Measurements from ENCODE around the gene ESAM.

GRCh38 chr11:124736736-124737135, 25.4 kb downstream of the ESAM start:
- TF ChIP-seq CTCF (IDR thresholded peaks at IDR 0.05) (no peak), POLR2A (IDR thresholded peaks at IDR 0.05) (no peak)
